B cell (primary cell): ENCODE data around the gene EIF3CL.
"Not testable (repeated sequence)": the region's sequence is repeated elsewhere in the genome, so short reads cannot be mapped to it uniquely, and the experiment has no call there.

ENCODE experiments used
- CTCF ChIP-seq: fragments of 200-600 bp; IDR thresholded peaks from one replicate; pipeline ENCODE4 v1.8.0; 2022; ENCODE audit warnings: antibody characterized with exemption, mild to moderate bottlenecking
- EZH2 ChIP-seq: IDR thresholded peaks from 2 replicates; pipeline ENCODE4 v1.6.1; 2012; ENCODE audit warnings: borderline replicate concordance, low read depth, mild to moderate bottlenecking, moderate library complexity, low read length; ENCODE audit not compliant: insufficient read depth, poor library complexity, severe bottlenecking

GRCh38 chr16:28443943-28444342 lies 40.3 kb upstream of the EIF3CL start:
- not testable (repeated sequence) for TF ChIP-seq CTCF, EZH2
